Osteocyte (in vitro differentiated cells): Measurements from ENCODE around the gene PRIM1. TPM values are rescaled to one million over a fixed set of nuclear protein-coding genes. Genes with fewer than 3 reads are reported as not detected.

Experiments used
- DNase-seq: peaks from one replicate; pipeline ENCODE4 v3.0.0; 2021; ENCODE audit warnings: mixed read lengths; ENCODE audit not compliant: unreplicated experiment; ENCODE audit errors: extremely low spot score
- H3K27ac Mint-ChIP-seq: one replicate; pipeline ENCODE4 v1.8.0; 2021; ENCODE audit warnings: mild to moderate bottlenecking, mixed read lengths; ENCODE audit not compliant: unreplicated experiment
- H3K27me3 Mint-ChIP-seq: one replicate; pipeline ENCODE4 v1.8.0; 2021; ENCODE audit warnings: mixed read lengths; ENCODE audit not compliant: unreplicated experiment
- H3K36me3 Mint-ChIP-seq: one replicate; pipeline ENCODE4 v1.8.0; 2021; ENCODE audit warnings: mixed read lengths; ENCODE audit not compliant: unreplicated experiment
- H3K4me1 Mint-ChIP-seq: one replicate; pipeline ENCODE4 v1.8.0; 2021; ENCODE audit warnings: mixed read lengths; ENCODE audit not compliant: unreplicated experiment
- H3K4me3 Mint-ChIP-seq: one replicate; pipeline ENCODE4 v1.8.0; 2021; ENCODE audit warnings: mild to moderate bottlenecking, moderate library complexity, mixed read lengths; ENCODE audit not compliant: unreplicated experiment
- H3K9me3 Mint-ChIP-seq: one replicate; pipeline ENCODE4 v1.8.0; 2021; ENCODE audit warnings: mixed read lengths; ENCODE audit not compliant: unreplicated experiment
- CTCF ChIP-seq: fragments of 200-600 bp; sonication (generic); IDR thresholded peaks from 2 replicates; pipeline ENCODE4 v1.5.0; 2021; ENCODE audit warnings: antibody characterized with exemption, mild to moderate bottlenecking, moderate library complexity
- total RNA-seq: library from RNA; stranded (reverse); gene quantifications from 2 replicates; pipeline ENCODE4 v1.2.1, GENCODE V29; 2021

Gene PRIM1
- total RNA-seq, 1 donor from 2014 or later: 6.2 TPM

GRCh38 chr12:56682323-56682722, 69.8 kb downstream of the PRIM1 start:
- no peak for DNase-seq
- peak overlapping the region; percentile 31 for H3K27ac Mint-ChIP-seq
- peaks cover 17% of the 10 kb centered on the region for H3K36me3 Mint-ChIP-seq
- TF ChIP-seq CTCF: no peak
- H3K4me1 Mint-ChIP-seq: peaks cover 40% of the 10 kb centered on the region
- H3K4me3 Mint-ChIP-seq: no peak overlapping the region
- no peaks in the 10 kb centered on the region for H3K9me3 Mint-ChIP-seq
- H3K27me3 Mint-ChIP-seq: no peaks in the 10 kb centered on the region

Other genes starting within 250 kb of the PRIM1 start
- 65.6 and 80.0 TPM in 2 replicates for gene RBMS2, start 230.5 kb downstream of the PRIM1 start, total RNA-seq
- 83.1 and 91.6 TPM in 2 replicates for gene BAZ2A, start 122.0 kb downstream of the PRIM1 start, total RNA-seq
- 423 TPM in 2 replicates for gene ATP5F1B, start 106.3 kb downstream of the PRIM1 start, total RNA-seq
- 136 and 140 TPM in 2 replicates for gene PTGES3, start 64.0 kb downstream of the PRIM1 start, total RNA-seq
- gene NACA, start 27.0 kb downstream of the PRIM1 start, total RNA-seq: 767 and 791 TPM in 2 replicates
- gene HSD17B6, start 11.0 kb upstream of the PRIM1 start, total RNA-seq: 1.1 and 1.3 TPM in 2 replicates
- not detected in 2 replicates for gene SDR9C7, start 182.1 kb upstream of the PRIM1 start, total RNA-seq
- 0.16 and 0.27 TPM in 2 replicates for gene RDH16, start 205.3 kb upstream of the PRIM1 start, total RNA-seq